NCI-H510A (cell line): ENCODE results near the gene OR6C70.
"Not testable (repeated sequence)": the region's sequence is repeated elsewhere in the genome, so short reads cannot be mapped to it uniquely, and the experiment has no call there.

Experiments used
- DNase-seq: peaks from one replicate; lab custom pipeline; 2025; lab: John Stamatoyannopoulos, UW

The OR6C70 gene

GRCh38 chr12:55470088-55470829, at the start of gene OR6C70:
Gene OR6C70 (minus strand): TSS chr12:55470138. CDS start chr12:55470138, 0 bp downstream.
- no peak for DNase-seq

- no peak for DNase-seq
These were observed 46.5 kb upstream of the OR6C70 start for GRCh38 chr12:55516391-55516790.

- no peak for DNase-seq
These were observed 45.8 kb upstream of the OR6C70 start for GRCh38 chr12:55515696-55516095.

- no peak for DNase-seq
These were observed 31.7 kb upstream of the OR6C70 start for GRCh38 chr12:55501601-55502000.

GRCh38 chr12:55499810-55500252, 29.9 kb upstream of the OR6C70 start:
- no peak for DNase-seq

- no peak for DNase-seq
These were observed 29.3 kb upstream of the OR6C70 start for GRCh38 chr12:55499231-55499630.

- DNase-seq: no peak
These were observed 25.6 kb upstream of the OR6C70 start for GRCh38 chr12:55495490-55495889.

- DNase-seq: no peak
These were observed 22.1 kb upstream of the OR6C70 start, which contains the start of gene OR6C68 for GRCh38 chr12:55492078-55492477. Gene OR6C68 (plus strand): TSS chr12:55492378. CDS start chr12:55492378, 0 bp downstream.

GRCh38 chr12:55484284-55484683, 14.3 kb upstream of the OR6C70 start:
- not testable (repeated sequence) for DNase-seq

- not testable (repeated sequence) for DNase-seq
These were observed 9.2 kb upstream of the OR6C70 start for GRCh38 chr12:55479136-55479535.

- no peak for DNase-seq
These were observed 2.3 kb upstream of the OR6C70 start for GRCh38 chr12:55472264-55472663.

GRCh38 chr12:55469291-55469690, 647 bp downstream of the OR6C70 start:
- no peak for DNase-seq

GRCh38 chr12:55467836-55468235, 2.1 kb downstream of the OR6C70 start:
- no peak for DNase-seq

- DNase-seq: not testable (repeated sequence)
These were observed 5.0 kb downstream of the OR6C70 start for GRCh38 chr12:55464926-55465325.

- no peak for DNase-seq
These were observed 21.1 kb downstream of the OR6C70 start for GRCh38 chr12:55448825-55449224.

- DNase-seq: no peak
These were observed 23.6 kb downstream of the OR6C70 start for GRCh38 chr12:55446326-55446725.

GRCh38 chr12:55445357-55445756, 24.6 kb downstream of the OR6C70 start:
- DNase-seq: no peak

- no peak for DNase-seq
These were observed 26.2 kb downstream of the OR6C70 start, which contains the start of gene OR6C2 for GRCh38 chr12:55443776-55444175. Gene OR6C2 (plus strand): TSS chr12:55444076. CDS start chr12:55452214, 8,138 bp downstream.

GRCh38 chr12:55441233-55441632, 28.7 kb downstream of the OR6C70 start:
- DNase-seq: not testable (repeated sequence)

- no peak for DNase-seq
These were observed 41.4 kb downstream of the OR6C70 start for GRCh38 chr12:55428331-55429243.

- DNase-seq: no peak
These were observed 44.0 kb downstream of the OR6C70 start, which contains the start of gene OR6C76 for GRCh38 chr12:55425954-55426353. Gene OR6C76 (plus strand): TSS chr12:55426254. CDS start chr12:55426254, 0 bp downstream.

GRCh38 chr12:55420307-55420962, 49.5 kb downstream of the OR6C70 start:
- DNase-seq: no peak
